Body of pancreas (tissue), 4 donors: ENCODE measurements around the gene DAPK1.

Source experiments
- POLR2A ChIP-seq, 3 donors: fragments of 450-650 bp; IDR thresholded peaks; one replicate each; pipeline ENCODE4 v1.6.1; 2016; ENCODE audit warnings: antibody characterized with exemption in 3 of 3, mild to moderate bottlenecking in 2 of 3
- TF ChIP-seq, protein P1 (sequence below), 7 experiments: fragments of 450-650 bp in 4 of 7; fragments of 200-600 bp in 3 of 7; sonication (generic) in 3 of 7; IDR thresholded peaks; one replicate each; pipeline ENCODE4 v1.5.1; 2016 to 2019; ENCODE audit warnings: antibody characterized with exemption in 7 of 7

DNA sequence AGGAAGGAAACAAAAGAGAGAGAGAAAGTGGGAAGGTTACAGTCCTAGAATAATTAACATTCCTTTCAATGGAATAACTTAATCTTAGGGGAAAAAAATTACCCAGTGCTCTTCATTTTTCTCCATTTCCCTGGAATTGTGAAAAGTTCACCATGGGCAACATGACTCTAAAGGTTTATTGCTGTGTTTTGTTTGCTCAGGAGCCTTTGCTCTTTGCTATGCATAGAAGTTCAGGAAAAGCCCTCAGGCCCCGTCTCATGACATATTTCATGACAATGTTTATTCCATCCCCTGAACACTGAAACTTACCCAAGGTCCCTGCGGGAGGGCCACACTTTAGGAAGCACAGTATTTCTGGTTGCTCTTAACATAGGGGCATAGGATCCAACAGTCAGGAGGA, 218.5 kb downstream of the DAPK1 start:
- no peak for TF ChIP-seq POLR2A (IDR thresholded peaks at IDR 0.05)
- TF ChIP-seq, protein P1, sequence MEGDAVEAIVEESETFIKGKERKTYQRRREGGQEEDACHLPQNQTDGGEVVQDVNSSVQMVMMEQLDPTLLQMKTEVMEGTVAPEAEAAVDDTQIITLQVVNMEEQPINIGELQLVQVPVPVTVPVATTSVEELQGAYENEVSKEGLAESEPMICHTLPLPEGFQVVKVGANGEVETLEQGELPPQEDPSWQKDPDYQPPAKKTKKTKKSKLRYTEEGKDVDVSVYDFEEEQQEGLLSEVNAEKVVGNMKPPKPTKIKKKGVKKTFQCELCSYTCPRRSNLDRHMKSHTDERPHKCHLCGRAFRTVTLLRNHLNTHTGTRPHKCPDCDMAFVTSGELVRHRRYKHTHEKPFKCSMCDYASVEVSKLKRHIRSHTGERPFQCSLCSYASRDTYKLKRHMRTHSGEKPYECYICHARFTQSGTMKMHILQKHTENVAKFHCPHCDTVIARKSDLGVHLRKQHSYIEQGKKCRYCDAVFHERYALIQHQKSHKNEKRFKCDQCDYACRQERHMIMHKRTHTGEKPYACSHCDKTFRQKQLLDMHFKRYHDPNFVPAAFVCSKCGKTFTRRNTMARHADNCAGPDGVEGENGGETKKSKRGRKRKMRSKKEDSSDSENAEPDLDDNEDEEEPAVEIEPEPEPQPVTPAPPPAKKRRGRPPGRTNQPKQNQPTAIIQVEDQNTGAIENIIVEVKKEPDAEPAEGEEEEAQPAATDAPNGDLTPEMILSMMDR (IDR thresholded peaks at IDR 0.05): no peak
